Thyroid gland (tissue), 4 donors: Measurements from ENCODE around the gene ULK4.

Experiments
- POLR2A ChIP-seq, 2 donors: fragments of 450-650 bp; IDR thresholded peaks; one replicate each; pipeline ENCODE4 v1.6.1; 2017; ENCODE audit warnings: antibody characterized with exemption in 2 of 2, mild to moderate bottlenecking in 2 of 2, moderate library complexity in 1 of 2
- TF ChIP-seq, protein P1 (sequence below), 6 experiments: fragments of 200-600 bp in 3 of 6; fragments of 450-650 bp in 3 of 6; sonication (generic) in 3 of 6; IDR thresholded peaks; one replicate each; pipeline ENCODE4 v1.5.1; 2016 to 2019; ENCODE audit warnings: antibody characterized with exemption in 6 of 6, mild to moderate bottlenecking in 2 of 6, inconsistent platforms in 1 of 6, moderate library complexity in 1 of 6

DNA sequence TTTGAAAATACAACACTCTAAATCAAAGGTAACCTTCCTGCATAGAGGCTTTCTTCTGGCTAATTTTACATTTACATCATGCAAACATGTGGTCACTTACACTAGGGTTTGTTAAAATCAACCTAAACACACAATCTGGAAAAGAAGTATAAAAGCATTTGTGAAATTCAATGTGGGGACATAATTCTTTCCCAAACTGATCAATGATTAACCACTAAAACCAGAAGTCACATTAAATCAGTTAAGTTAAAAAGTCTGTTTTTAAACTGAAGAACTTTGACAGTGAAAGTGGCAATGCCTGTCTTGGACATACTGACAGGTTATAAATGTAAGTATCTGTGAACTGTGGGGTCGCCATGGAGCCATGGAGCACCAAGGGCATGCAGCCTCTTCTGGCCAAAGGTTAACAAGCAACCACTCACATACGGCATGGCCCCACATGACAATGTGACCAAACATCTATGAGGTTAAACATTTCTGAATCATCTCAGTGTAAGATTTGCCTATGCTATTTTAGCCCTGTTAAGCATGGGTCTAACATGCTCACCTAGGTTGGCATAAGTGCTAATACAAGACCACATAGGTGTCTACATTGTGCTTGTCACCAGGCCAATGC, 484.4 kb downstream of the ULK4 start:
- TF ChIP-seq, protein P1, sequence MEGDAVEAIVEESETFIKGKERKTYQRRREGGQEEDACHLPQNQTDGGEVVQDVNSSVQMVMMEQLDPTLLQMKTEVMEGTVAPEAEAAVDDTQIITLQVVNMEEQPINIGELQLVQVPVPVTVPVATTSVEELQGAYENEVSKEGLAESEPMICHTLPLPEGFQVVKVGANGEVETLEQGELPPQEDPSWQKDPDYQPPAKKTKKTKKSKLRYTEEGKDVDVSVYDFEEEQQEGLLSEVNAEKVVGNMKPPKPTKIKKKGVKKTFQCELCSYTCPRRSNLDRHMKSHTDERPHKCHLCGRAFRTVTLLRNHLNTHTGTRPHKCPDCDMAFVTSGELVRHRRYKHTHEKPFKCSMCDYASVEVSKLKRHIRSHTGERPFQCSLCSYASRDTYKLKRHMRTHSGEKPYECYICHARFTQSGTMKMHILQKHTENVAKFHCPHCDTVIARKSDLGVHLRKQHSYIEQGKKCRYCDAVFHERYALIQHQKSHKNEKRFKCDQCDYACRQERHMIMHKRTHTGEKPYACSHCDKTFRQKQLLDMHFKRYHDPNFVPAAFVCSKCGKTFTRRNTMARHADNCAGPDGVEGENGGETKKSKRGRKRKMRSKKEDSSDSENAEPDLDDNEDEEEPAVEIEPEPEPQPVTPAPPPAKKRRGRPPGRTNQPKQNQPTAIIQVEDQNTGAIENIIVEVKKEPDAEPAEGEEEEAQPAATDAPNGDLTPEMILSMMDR (IDR thresholded peaks at IDR 0.05) = no peak
- TF ChIP-seq POLR2A (IDR thresholded peaks at IDR 0.05) = no peak
